MM.1S (cell line): Measurements from ENCODE around the gene TMEM115.

Experiments used
- DNase-seq: peaks from one replicate; pipeline ENCODE4 v3.0.0-alpha.2; 2015
- H2AFZ ChIP-seq: fragments of 300-600 bp; sonication (generic); 2 replicates; pipeline ENCODE4 v1.6.0; 2016; ENCODE audit warnings: antibody characterized with exemption, low read length
- H3F3A ChIP-seq: fragments of 300-600 bp; sonication (generic); 2 replicates; pipeline ENCODE4 v1.6.1; 2016; ENCODE audit warnings: mild to moderate bottlenecking, antibody characterized with exemption, low read length, moderate library complexity, mixed read lengths; ENCODE audit not compliant: insufficient read depth
- H3K27ac ChIP-seq: fragments of 300-600 bp; sonication (generic); 2 replicates; pipeline ENCODE4 v1.5.1; 2016; ENCODE audit warnings: mild to moderate bottlenecking, low read length
- H3K27me3 ChIP-seq: fragments of 300-600 bp; sonication (generic); replicated peaks from 2 replicates; pipeline ENCODE4 v1.6.0; 2016; ENCODE audit warnings: low read length; ENCODE audit not compliant: insufficient read depth
- H3K36me3 ChIP-seq: fragments of 300-600 bp; sonication (generic); replicated peaks from 2 replicates; pipeline ENCODE4 v1.6.1; 2016; ENCODE audit warnings: mild to moderate bottlenecking, low read length, mixed read lengths; ENCODE audit not compliant: insufficient read depth
- H3K4me1 ChIP-seq: fragments of 300-600 bp; sonication (generic); 2 replicates; pipeline ENCODE4 v1.6.1; 2016; ENCODE audit warnings: low read length, mixed read lengths
- H3K4me2 ChIP-seq: fragments of 300-600 bp; sonication (generic); 2 replicates; pipeline ENCODE4 v1.6.0; 2016; ENCODE audit warnings: low read depth, low read length
- H3K4me3 ChIP-seq: fragments of 300-600 bp; sonication (generic); 2 replicates; pipeline ENCODE4 v1.5.1; 2016; ENCODE audit warnings: low read length, mixed read lengths
- H3K79me2 ChIP-seq: fragments of 300-600 bp; sonication (generic); 2 replicates; pipeline ENCODE4 v1.6.1; 2016; ENCODE audit warnings: mixed run types, low read length, mixed read lengths
- H3K9ac ChIP-seq: fragments of 300-600 bp; sonication (generic); 2 replicates; pipeline ENCODE4 v1.6.1; 2016; ENCODE audit warnings: low read length, mixed read lengths
- H3K9me2 ChIP-seq: fragments of 300-600 bp; sonication (generic); replicated peaks from 2 replicates; pipeline ENCODE4 v1.6.1; 2016; ENCODE audit warnings: mild to moderate bottlenecking, low read length, mixed read lengths; ENCODE audit not compliant: insufficient read depth
- H3K9me3 ChIP-seq: fragments of 300-600 bp; sonication (generic); replicated peaks from 2 replicates; pipeline ENCODE4 v1.6.1; 2016; ENCODE audit warnings: mild to moderate bottlenecking, low read length, mixed read lengths; ENCODE audit not compliant: insufficient read depth
- H4K20me1 ChIP-seq: fragments of 300-600 bp; sonication (generic); 2 replicates; pipeline ENCODE4 v1.6.1; 2016; ENCODE audit warnings: mild to moderate bottlenecking, low read length, moderate library complexity, mixed read lengths; ENCODE audit not compliant: insufficient read depth
- CTCF ChIP-seq: fragments of 300-600 bp; sonication (generic); IDR thresholded peaks from 2 replicates; pipeline ENCODE4 v1.5.1; 2016; ENCODE audit warnings: antibody characterized with exemption, low read length, mixed read lengths
- EZH2 ChIP-seq: fragments of 300-600 bp; sonication (generic); optimal IDR thresholded peaks from 2 replicates; pipeline ENCODE3; 2017; ENCODE audit warnings: low read depth, mild to moderate bottlenecking, antibody characterized with exemption, low read length, mixed read lengths
- EZH2phosphoT487 ChIP-seq: fragments of 300-600 bp; sonication (generic); IDR thresholded peaks from 2 replicates; pipeline ENCODE4 v1.6.1; 2018; ENCODE audit warnings: antibody characterized with exemption, low read length

Gene TMEM115

GRCh38 chr3:50374363-50375257 is 15.3 kb upstream of the TMEM115 start:
- Histone ChIP-seq H3K9me3 (no peaks in the 10 kb centered on the region), H3K79me2 (no peaks in the 10 kb centered on the region), H3F3A (no peaks in the 10 kb centered on the region), H3K9ac (no peak overlapping the region), H3K27ac (no peak overlapping the region), H4K20me1 (no peaks in the 10 kb centered on the region), H2AFZ (no peak overlapping the region), H3K9me2 (no peaks in the 10 kb centered on the region), H3K4me3 (no peak overlapping the region), H3K4me1 (peaks cover 3% of the 10 kb centered on the region), H3K36me3 (no peaks in the 10 kb centered on the region), H3K4me2 (peak overlapping the region; percentile 51; the same call in 1 of the 2 replicates), H3K27me3 (peaks cover 41% of the 10 kb centered on the region)
- no peak for TF ChIP-seq EZH2
- no peak; the same call in 1 of the 2 replicates for TF ChIP-seq CTCF
- TF ChIP-seq EZH2phosphoT487, result no peak
- DNase-seq, result peak; percentile 64

DNA sequence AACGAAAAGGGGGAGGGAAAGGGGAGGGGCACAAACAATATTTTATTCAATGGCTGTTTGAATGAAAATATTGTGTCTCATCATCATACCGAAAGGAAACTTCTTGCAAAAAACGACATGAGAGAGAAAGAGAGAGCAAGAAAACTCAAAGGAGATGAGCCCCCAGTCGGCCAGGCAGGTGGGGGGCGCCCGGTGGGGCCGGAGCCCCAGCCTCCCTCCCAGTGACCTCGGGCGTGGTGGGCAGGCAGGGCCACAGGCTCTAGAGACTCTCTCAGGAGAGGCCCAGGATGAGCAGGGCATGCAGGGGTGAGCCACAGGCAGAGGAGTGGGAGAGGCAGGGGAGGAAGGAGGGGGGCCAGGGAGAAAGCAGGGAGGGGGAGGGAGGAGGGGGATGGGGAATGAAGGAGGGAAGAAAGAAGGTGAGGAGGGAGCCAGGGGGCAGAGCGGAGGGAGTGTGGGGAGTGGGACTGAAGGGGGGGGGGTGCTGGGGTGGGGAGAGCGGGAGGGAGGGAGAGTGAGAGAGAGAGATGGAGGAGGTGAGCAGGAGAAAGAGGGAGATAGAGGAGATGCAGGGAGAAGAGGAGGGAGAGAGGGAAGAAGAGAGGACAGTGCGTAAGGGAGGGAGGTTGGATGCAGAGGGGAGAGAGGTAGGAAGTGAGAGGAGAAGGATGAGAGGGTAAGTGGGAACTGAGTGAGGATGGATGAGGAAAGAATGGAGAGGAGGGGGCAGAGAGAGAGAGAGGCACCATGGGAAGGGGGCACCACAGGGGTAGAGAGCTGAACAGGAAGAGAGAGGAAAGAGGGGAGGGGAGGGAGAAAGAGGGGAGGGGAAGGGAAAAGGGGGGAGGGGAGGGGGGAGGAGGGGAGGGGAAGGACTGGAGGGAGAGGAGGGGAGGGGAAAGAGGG is 14.1 kb upstream of the TMEM115 start:
- DNase-seq, result no peak
- Histone ChIP-seq H3K27me3 (peaks cover 43% of the 10 kb centered on the region), H3K4me3 (no peak overlapping the region), H3K9ac (no peak overlapping the region), H3K36me3 (no peaks in the 10 kb centered on the region), H3K9me2 (no peaks in the 10 kb centered on the region), H3K4me1 (peaks cover 3% of the 10 kb centered on the region), H3K9me3 (no peaks in the 10 kb centered on the region), H3K79me2 (no peaks in the 10 kb centered on the region), H2AFZ (no peak overlapping the region), H4K20me1 (no peaks in the 10 kb centered on the region), H3K27ac (no peak overlapping the region), H3F3A (no peaks in the 10 kb centered on the region), H3K4me2 (no peak overlapping the region)
- TF ChIP-seq EZH2, result no peak
- no peak for TF ChIP-seq CTCF
- no peak for TF ChIP-seq EZH2phosphoT487

DNA sequence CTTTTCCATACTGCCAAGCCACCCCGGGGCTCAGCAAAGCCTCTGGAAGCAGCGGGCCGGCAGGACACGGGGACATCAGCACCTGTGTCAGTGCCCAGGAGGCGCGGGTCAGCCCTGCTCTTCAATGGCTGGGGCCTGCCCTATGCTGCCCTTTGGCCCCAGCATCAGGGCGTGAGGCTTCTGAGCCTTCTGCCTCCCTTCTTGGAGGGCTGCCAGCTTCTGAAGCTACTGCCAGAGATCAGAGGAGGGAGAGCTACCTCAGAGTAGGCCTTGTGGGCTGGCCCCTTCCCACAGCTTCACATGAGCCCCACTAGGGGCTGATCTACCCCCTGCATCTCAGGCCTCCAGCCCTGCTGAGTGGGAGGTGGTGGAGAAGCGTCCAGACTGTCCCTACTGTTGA is 13.0 kb upstream of the TMEM115 start:
- H3K4me2 ChIP-seq, result no peak overlapping the region

More for the DNA sequence above, 13.0 kb upstream of the TMEM115 start:
- no peak overlapping the region for H3K27ac ChIP-seq
- H3K27me3 ChIP-seq, result peaks cover 45% of the 10 kb centered on the region
- no peak overlapping the region for H2AFZ ChIP-seq
- H3K4me1 ChIP-seq, result peaks cover 3% of the 10 kb centered on the region
- H3F3A ChIP-seq, result no peaks in the 10 kb centered on the region
- no peaks in the 10 kb centered on the region for H3K36me3 ChIP-seq
- H3K9me2 ChIP-seq, result no peaks in the 10 kb centered on the region
- H3K4me3 ChIP-seq, result no peak overlapping the region
- TF ChIP-seq EZH2, result no peak
- no peak for TF ChIP-seq EZH2phosphoT487
- TF ChIP-seq CTCF, result no peak
- no peaks in the 10 kb centered on the region for H3K79me2 ChIP-seq
- no peaks in the 10 kb centered on the region for H3K9me3 ChIP-seq
- DNase-seq, result no peak
- H3K9ac ChIP-seq, result no peak overlapping the region
- no peaks in the 10 kb centered on the region for H4K20me1 ChIP-seq
